GM19043 (cell line): ENCODE results near the gene SLC12A7.
"Not testable (repeated sequence)": the region's sequence is repeated elsewhere in the genome, so short reads cannot be mapped to it uniquely, and the experiment has no call there.

ENCODE experiments used
- ATAC-seq: cut with Tn5 transposase; IDR thresholded peaks from one replicate; pipeline ENCODE4 v1.9.1; 2021; ENCODE audit warnings: low read depth; ENCODE audit not compliant: unreplicated experiment

SLC12A7 gene

GRCh38 chr5:1002836-1003235, 109.0 kb downstream of the SLC12A7 start:
- ATAC-seq: no peak

GRCh38 chr5:1002271-1002546, 109.7 kb downstream of the SLC12A7 start:
- no peak for ATAC-seq

GRCh38 chr5:1001406-1002270, 110.2 kb downstream of the SLC12A7 start:
- no peak for ATAC-seq

- ATAC-seq: not testable (repeated sequence)
Measured at GRCh38 chr5:1000831-1001230, 111.0 kb downstream of the SLC12A7 start.
